ENCODE results near the gene STYXL2.

GRCh38 chr1:167137793-167138510 lies 44.1 kb downstream of the STYXL2 start:
- TF ChIP-seq CTCF (IDR thresholded peaks at IDR 0.05; ENCODE audit: insufficient read depth, low read length) (no peak), POLR2AphosphoS5 (IDR thresholded peaks at IDR 0.05; ENCODE audit: low read depth) (no peak), GABPA (IDR thresholded peaks at IDR 0.05; ENCODE audit: low read depth) (no peak), REST (IDR thresholded peaks at IDR 0.05; ENCODE audit: insufficient replicate concordance, low read depth) (no peak)

Data from HL-60 (cell line).